KBM-7 (cell line): Measurements from ENCODE around the gene MDH2.
A peak's percentile ranks its signal among the peaks of the same experiment; 100 is the strongest.
"Not testable (repeated sequence)": the region's sequence is repeated elsewhere in the genome, so short reads cannot be mapped to it uniquely, and the experiment has no call there.

Experiments
- DNase-seq: peaks from one replicate; pipeline ENCODE4 v3.0.0-alpha.2; 2015
- in situ Hi-C: fragments of 300-500 bp; cut with MboI; formaldehyde crosslinking; loops from 2 replicates; pipeline ENCODE4 v1.14.3; 2020; ENCODE audit warnings: low sequenced_read_pairs, low pct_unique_long_range_greater_than_20kb, mixed read lengths

The MDH2 gene

DNA sequence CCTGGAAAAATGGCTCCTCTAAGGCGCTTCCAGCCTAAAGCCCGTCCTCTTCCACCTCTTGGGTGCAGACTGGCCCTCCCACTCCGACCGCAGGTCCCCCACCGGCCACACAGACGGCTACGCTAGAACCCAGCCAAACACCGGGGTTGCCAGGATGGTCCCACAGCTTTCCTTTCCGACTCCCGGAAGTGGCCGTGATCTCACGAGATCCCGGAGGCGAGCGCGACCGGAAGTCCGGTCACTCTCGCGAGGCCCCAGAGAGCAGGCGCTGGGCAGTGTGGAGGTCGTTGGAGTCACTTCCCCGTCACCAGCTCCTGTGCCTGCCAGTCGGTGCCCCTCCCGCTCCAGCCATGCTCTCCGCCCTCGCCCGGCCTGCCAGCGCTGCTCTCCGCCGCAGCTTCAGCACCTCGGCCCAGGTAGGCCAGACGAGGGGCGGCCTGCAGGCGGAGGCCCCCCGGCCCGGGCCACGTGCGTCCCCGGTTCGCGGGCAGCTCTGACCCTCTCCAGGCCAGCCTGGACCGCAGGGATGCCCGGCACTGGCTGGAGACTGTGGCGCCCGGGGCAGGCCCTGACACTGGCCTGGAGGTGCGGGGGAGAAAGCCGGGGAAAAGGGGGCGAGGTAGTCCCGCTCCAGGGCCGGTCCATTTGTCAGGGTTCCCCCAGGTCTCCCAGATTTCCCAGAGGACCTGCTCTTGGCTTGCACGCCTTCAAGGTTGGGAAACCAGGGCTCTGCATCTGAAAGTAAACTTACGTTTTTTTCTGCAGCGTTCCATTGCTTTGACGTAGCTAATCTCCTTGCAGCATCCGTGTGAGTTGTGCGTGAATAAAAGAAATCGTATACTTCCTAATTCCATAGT, at the start of gene MDH2, which contains the start of gene STYXL1:
TSS of gene MDH2 (plus strand) at position 296 of the 857 bp plus-strand sequence. CDS start at position 351, 55 bp downstream.
TSS of gene STYXL1 (minus strand) at position 190 of the 857 bp plus-strand sequence. CDS start 17,477 bp downstream, outside the sequence.
- DNase-seq: peak; percentile 97
- in situ Hi-C loops: no loop called here

GRCh38 chr7:76000566-76000965, 47.3 kb upstream of the MDH2 start:
- in situ Hi-C loops: no loop called here

GRCh38 chr7:76002139-76002538, 45.8 kb upstream of the MDH2 start:
- in situ Hi-C loops: no loop called here
- DNase-seq: no peak

More at GRCh38 chr7:76000566-76000965, 47.3 kb upstream of the MDH2 start:
- no peak for DNase-seq

- in situ Hi-C loops: no loop called here
- DNase-seq: no peak
These were observed 45.1 kb upstream of the MDH2 start for GRCh38 chr7:76002822-76003221.

- in situ Hi-C loops: no loop called here
These were observed 44.6 kb upstream of the MDH2 start for GRCh38 chr7:76003351-76003750.

GRCh38 chr7:76005004-76005403, 42.9 kb upstream of the MDH2 start:
- in situ Hi-C loops, DNase-seq: not testable (repeated sequence)

More at GRCh38 chr7:76003351-76003750, 44.6 kb upstream of the MDH2 start:
- no peak for DNase-seq

DNA sequence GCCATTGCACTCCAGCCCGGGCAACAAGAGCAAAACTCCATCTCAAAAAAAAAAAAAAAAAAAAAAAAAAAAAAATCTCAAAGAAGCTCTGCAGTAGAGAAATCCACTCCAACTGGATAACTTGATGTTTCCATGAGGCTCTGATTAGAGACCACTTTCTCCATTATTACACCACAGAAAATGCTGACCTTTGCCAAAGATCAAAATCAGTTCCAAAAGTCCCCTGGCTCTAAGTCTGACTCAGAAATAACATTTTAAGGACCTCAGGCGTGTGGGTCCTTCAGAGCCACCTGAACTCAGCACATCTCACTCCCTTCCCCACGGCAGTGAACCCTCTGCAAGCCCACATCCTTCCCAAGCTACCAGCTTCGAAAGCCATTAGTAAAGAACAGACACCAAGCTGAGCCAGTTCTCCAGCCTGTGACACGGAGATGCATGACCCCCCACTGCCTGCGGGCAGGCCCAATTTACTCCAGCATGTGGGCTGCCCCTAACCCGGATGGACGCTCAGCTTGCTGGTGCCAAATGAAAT, 39.7 kb upstream of the MDH2 start:
- in situ Hi-C loops: no loop called here
- no peak for DNase-seq

DNA sequence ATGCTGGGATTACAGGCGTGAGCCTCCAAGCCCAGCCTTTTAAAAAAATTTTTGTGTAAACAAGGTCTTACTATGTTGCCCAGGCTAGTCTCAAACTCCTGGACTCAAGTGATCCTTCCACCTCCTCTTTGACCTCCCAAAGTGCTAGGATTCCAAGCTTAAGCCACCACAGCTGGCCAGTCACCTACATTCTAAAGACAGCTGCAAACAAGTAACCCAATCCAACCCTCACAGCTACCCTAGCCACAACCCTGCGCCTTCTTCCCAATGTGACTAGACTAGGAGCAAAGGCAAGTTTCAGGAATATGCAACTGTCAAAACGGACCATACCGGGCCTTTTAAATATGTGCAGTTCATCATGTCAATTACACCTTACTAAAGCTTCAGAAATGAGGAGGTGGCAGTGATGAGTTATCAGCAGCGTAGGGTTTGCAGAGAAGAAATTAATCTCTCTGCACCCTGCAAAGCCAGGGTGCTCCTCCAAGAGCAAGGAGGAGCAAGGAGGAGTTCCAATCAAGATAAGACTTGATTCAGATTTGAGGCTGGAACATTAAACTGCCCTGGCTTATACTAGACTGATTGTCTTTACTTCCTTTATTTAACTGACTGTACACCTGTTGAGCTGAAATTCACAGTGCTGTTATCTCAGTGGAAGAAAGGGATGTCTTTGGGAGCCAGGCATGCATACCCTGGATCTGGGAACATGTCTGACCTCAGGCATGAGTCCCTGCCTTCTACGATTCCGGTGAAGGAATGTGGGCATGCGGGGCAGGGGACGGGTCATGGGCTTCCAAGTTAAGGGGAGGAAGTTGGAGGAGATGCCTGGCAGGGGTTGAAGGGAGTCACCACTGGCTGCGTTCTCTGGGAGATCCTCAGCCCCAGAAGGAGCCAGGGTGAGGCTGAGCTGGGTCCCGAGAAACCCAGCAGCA, 38.0 kb upstream of the MDH2 start:
- in situ Hi-C loops: no loop called here
- DNase-seq: no peak

DNA sequence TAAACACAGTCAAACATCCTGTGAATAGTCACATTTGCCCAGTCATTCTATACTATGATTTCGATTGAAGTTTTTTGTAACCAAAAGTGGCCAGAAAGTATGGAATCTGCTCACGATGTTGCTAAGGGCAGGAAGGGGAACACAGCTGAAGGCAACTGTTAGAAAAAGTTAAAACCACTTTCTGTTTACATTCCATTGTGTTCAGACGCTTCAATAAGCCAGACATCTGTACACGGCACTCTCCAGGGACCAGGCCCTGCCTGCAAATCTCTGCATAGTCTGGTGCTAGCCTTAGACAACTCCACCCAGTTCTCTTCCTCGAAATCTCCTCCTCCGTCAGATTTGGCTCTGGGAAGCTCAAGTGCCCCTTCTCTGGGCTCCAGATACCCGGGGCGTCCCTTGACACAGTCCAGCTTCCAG, 36.5 kb upstream of the MDH2 start:
- in situ Hi-C loops: no loop called here
- no peak for DNase-seq

DNA sequence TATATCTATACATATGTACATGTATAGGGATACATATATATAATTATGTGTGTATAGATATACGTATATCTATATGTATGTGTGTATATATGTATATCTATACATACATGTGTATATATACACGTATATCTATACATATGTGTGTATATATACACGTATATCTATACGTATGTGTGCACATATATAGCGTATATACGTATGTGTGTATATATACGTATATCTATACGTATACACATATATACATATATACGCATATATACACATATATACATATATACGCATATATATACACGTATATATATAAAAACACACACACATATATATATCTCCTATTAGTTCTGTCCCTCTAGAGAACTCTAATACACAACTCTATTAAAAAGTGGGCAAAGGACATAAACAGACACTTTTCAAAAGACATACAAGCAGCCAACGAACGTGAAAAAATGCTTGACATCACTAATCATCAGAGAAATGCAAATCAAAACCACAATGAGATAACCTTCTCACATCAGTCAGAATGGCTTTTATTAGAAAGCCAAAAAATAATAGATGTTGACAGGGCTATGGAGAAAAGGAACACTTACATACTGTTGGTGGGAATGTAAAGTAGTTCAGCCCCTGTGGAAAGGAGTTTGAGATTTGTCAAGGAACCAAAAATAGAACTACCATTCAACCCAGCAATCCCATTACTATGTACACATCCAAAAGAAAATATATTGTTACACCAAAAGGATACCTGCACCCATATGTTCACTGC, 31.5 kb upstream of the MDH2 start:
- no peak for DNase-seq
- in situ Hi-C loops: no loop called here

GRCh38 chr7:76018520-76018919, 29.4 kb upstream of the MDH2 start:
- DNase-seq, in situ Hi-C loops: not testable (repeated sequence)

GRCh38 chr7:76020031-76020714, 27.7 kb upstream of the MDH2 start:
- peak; percentile 81 for DNase-seq
- in situ Hi-C loops: no loop called here

GRCh38 chr7:76022026-76022780, 25.7 kb upstream of the MDH2 start:
- DNase-seq: no peak
- in situ Hi-C loops: no loop called here

GRCh38 chr7:76023002-76023401, 24.9 kb upstream of the MDH2 start:
- in situ Hi-C loops: no loop called here
- peak; percentile 81 for DNase-seq

GRCh38 chr7:76029682-76030081, 18.2 kb upstream of the MDH2 start:
- DNase-seq, in situ Hi-C loops: not testable (repeated sequence)

DNA sequence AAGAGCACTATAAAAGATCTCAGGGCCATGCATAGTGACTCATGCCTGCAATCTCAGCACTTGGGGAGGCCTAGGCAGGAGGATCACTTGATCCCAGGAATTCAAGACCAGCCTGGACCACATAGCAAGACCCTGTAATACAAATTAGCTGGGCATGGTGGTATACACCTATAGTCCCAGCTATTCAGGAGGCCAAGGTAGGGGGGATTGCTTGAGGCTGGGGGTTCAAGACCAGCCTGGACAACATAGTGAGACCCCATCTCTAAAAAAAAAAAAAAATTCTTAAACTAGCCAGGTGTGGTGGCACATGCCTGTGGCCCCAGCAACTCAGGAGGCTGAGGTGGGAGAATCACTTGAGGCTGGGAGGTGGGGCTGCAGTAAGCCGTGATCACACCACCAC, 15.9 kb upstream of the MDH2 start:
- DNase-seq: no peak
- in situ Hi-C loops: no loop called here

- DNase-seq: no peak
- in situ Hi-C loops: no loop called here
These were observed 10.6 kb upstream of the MDH2 start for GRCh38 chr7:76037310-76037709.

GRCh38 chr7:76040126-76040525, 7.8 kb upstream of the MDH2 start:
- in situ Hi-C loops: no loop called here
- DNase-seq: no peak
